ENCODE measurements around the gene CFAP57. TPM values are rescaled to one million over a fixed set of nuclear protein-coding genes. Genes with fewer than 3 reads are reported as not detected.
"Not testable (repeated sequence)": the region's sequence is repeated elsewhere in the genome, so short reads cannot be mapped to it uniquely, and the experiment has no call there.

Gene CFAP57
- total RNA-seq = not detected
- 0.08 to 0.35 reads per million in 2 donors for total RNA-seq

DNA sequence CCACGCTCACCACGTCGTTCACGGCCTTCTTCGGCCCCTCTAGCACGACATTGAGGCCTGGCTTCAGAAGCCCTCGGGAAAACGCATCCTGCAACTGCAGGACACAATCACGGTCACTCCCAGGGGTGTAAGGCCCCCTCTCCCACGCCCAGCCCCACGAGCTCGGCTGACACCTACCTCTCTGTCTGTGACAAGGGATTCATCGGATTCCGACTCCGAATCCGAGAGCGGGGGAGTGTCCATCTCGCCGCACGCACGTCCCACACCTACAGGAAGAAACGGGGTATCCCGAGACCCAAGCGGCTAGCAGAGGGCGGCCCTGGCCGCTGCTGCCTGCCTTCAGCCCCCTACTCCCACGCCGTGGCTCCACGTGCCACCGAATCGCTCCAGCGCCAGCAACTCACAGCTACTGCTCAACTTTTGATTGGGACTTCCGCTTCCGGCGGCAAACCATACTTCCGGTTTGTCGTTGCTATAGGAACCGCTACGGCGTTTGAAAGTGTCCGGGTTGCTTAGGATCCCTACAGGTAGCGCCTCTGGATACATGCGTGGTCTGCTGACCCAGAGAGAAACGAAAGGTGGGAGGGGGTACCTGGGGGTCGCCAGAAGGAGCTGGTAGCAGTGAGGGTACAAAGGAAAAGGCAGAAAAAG is at the start of gene CFAP57, which contains the start of gene EBNA1BP2:
TSS of gene CFAP57 (plus strand) at position 455 of the 651 bp plus-strand sequence. CDS start 424 bp downstream, outside the sequence.
TSS of gene EBNA1BP2 (minus strand) at position 415 of the 651 bp plus-strand sequence. CDS start at position 243, 172 bp downstream.
- H3K36me3 Mint-ChIP-seq (ENCODE audit: low read depth) = peaks cover 10% of the 10 kb centered on the region
- peak within 1 kb of the TSS; percentile 96 for H3K27ac Mint-ChIP-seq
- ATAC-seq = peak; percentile 83
- peaks cover 16% of the 10 kb centered on the region for H3K27me3 Mint-ChIP-seq
- H3K4me3 Mint-ChIP-seq = peak within 1 kb of the TSS; percentile 99
- no peaks in the 10 kb centered on the region for H3K9me3 ChIP-seq (ENCODE audit: control insufficient read depth, low read length, poor library complexity, severe bottlenecking)
- peak; percentile 72 to 83 (median 81) for DNase-seq
- peaks cover 20% of the 10 kb centered on the region for H3K4me1 Mint-ChIP-seq

DNA sequence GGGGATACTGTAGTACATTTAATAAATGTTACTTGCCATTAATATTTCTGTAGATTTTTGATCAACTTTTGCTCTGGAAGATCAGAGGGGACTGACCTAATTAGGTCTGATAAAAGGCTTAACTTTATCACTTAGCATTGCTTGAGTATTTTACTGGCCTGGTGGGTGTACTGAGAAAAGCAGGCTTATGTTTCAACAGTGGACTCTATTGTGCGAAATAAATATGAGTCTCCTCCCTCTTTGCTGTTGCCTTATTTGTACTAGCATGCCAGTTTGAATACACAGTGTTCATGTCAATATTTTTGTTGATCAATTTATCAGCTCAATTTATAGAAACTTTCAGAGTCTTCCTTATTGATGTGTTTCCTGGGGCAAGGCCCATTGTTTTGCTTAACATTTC is 49.1 kb upstream of the CFAP57 start:
- Mint-ChIP-seq H3K27ac (no peak overlapping the region), H3K36me3 (ENCODE audit: low read depth) (peaks cover 4% of the 10 kb centered on the region), H3K4me1 (no peaks in the 10 kb centered on the region), H3K4me3 (no peak overlapping the region), H3K27me3 (peaks cover 19% of the 10 kb centered on the region)
- no peak for DNase-seq
- no peak for ATAC-seq
- H3K9me3 ChIP-seq (ENCODE audit: control insufficient read depth, low read length, poor library complexity, severe bottlenecking) = no peaks in the 10 kb centered on the region

DNA sequence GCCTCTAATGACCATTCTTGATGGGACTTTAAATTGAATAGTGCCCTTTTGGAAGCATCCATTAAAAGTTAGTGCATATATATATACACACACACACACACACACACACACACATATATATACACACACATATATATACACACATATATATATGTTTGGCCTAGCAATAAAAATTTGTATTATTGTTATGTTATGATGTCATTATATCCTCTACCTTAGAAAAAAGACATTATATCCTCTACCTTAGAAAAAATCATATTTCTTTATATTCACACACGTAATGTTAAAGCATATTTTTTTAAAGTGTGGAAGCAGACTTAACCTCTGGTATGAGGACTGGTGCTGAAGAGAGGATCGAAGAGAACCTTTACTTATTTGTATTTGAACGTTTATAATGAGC is 43.3 kb upstream of the CFAP57 start:
- ATAC-seq = no peak
- no peaks in the 10 kb centered on the region for H3K9me3 ChIP-seq (ENCODE audit: control insufficient read depth, low read length, poor library complexity, severe bottlenecking)
- no peak overlapping the region for H3K4me3 Mint-ChIP-seq
- H3K27me3 Mint-ChIP-seq = peaks cover 51% of the 10 kb centered on the region
- H3K36me3 Mint-ChIP-seq (ENCODE audit: low read depth) = peaks cover 10% of the 10 kb centered on the region
- H3K27ac Mint-ChIP-seq = no peak overlapping the region
- no peak for DNase-seq
- no peaks in the 10 kb centered on the region for H3K4me1 Mint-ChIP-seq

DNA sequence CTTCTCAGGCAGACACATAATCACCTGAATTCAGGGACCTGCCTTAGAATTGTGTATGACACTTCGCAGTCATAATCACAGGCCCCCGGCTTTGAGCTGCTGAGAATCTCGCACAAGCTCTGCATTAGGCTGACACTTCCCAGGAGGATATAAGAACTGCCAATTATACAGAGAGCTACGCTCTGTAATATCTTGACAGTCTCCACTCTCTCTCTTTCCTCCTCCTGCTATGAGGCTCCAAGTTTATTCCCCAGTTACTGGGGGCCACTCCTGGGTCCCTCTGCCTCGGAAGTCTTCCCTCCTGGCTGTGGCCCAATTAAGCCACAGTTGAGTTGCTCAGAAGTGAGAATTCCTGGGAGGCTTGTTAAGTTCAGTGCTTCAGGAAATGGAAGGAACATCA is 42.7 kb upstream of the CFAP57 start:
- Mint-ChIP-seq H3K4me3 (no peak overlapping the region), H3K36me3 (ENCODE audit: low read depth) (peaks cover 10% of the 10 kb centered on the region), H3K27me3 (peaks cover 56% of the 10 kb centered on the region), H3K4me1 (no peaks in the 10 kb centered on the region), H3K27ac (no peak overlapping the region)
- H3K9me3 ChIP-seq (ENCODE audit: control insufficient read depth, low read length, poor library complexity, severe bottlenecking) = no peaks in the 10 kb centered on the region
- no peak for DNase-seq
- no peak for ATAC-seq

DNA sequence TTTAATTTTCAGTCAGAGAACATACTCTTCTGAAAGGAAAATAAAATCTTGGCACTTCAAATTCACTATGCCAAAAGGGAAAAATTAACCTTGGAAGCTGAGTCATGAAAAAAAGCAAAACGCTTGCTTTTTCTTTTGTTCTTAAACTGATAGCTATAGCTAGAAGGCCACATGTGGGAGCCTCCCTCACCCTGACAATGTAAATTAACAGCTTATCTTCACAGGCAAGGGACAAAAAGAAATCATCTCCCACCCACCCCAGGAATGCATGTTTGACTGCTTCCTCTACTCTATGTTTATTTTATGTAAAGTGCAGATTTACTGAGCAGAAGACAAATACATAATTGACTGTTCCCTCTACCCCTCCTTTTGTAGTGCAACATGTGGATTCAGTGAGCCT is 38.1 kb upstream of the CFAP57 start:
- ATAC-seq (no peak), DNase-seq (no peak)
- peaks cover 68% of the 10 kb centered on the region for H3K27me3 Mint-ChIP-seq
- no peaks in the 10 kb centered on the region for H3K9me3 ChIP-seq (ENCODE audit: control insufficient read depth, low read length, poor library complexity, severe bottlenecking)
- peaks cover 6% of the 10 kb centered on the region for H3K36me3 Mint-ChIP-seq (ENCODE audit: low read depth)
- H3K27ac Mint-ChIP-seq = no peak overlapping the region
- no peaks in the 10 kb centered on the region for H3K4me1 Mint-ChIP-seq
- no peak overlapping the region for H3K4me3 Mint-ChIP-seq

DNA sequence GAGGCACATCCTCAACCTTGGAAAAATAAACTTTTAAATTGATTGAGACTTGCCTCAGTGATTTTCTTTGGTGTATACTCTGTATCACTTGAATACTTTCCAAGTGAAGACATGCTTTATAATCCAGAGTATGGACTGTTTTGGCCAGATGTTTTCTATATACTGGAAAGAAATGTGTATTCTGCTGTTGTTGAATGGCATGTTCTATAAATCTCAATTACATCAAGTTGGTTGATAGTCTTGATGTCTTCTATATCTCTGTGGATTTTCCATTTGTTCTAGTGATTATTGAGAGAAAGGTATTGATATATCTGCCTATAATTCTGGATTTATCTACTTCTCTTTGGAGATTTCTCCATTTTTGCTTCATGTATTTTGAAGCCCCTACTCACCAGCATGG is 37.5 kb upstream of the CFAP57 start:
- DNase-seq (no peak), ATAC-seq (no peak)
- no peaks in the 10 kb centered on the region for H3K9me3 ChIP-seq (ENCODE audit: control insufficient read depth, low read length, poor library complexity, severe bottlenecking)
- Mint-ChIP-seq H3K36me3 (ENCODE audit: low read depth) (peaks cover 6% of the 10 kb centered on the region), H3K4me1 (no peaks in the 10 kb centered on the region), H3K27ac (no peak overlapping the region), H3K27me3 (peaks cover 65% of the 10 kb centered on the region), H3K4me3 (no peak overlapping the region)

DNA sequence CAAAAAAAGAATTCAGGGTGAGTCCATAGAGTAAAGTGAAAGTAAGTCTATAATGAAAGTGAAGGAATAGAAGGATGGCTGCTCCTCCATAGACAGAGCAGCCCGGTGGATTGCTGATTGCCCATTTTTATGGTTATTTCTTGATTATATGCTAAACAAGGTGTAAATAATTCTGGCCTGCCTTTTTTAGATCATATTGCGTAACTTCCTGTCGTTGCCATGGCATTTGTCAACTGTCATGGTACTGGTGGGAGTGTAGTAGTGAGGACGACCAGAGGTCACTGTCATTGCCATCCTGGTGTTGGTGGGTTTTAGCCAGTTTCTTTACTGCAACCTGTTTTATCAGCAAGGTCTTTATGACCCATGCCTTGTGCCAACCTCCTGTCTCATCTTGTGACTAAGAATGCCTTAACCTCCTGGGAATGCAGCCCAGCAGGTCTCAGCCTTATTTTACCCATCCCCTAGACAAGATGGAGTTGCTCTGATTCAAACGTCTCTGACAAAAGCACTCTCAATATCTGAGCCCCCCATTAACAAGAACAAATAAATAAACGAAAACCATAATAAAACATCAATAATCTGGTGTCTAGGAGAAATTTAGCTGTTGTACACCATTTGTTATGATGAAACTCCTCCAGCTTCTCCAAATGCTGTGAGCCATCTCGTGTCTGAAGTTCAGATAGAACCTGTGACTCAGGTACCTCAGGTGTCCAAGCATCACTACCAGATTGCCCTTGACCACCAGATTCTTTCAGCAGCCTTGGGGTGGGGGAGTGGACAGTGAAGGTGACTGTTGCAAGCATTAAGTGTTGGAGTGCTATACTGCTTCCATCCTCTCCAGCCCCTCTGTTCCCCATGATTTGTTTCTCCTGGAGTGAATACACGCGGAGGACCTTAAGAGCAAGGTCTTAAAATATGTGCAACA is 36.0 kb upstream of the CFAP57 start:
- Mint-ChIP-seq H3K4me3 (no peak overlapping the region), H3K36me3 (ENCODE audit: low read depth) (no peaks in the 10 kb centered on the region), H3K27me3 (peaks cover 50% of the 10 kb centered on the region), H3K27ac (no peak overlapping the region), H3K4me1 (no peaks in the 10 kb centered on the region)
- no peaks in the 10 kb centered on the region for H3K9me3 ChIP-seq (ENCODE audit: control insufficient read depth, low read length, poor library complexity, severe bottlenecking)
- DNase-seq (no peak), ATAC-seq (no peak)

DNA sequence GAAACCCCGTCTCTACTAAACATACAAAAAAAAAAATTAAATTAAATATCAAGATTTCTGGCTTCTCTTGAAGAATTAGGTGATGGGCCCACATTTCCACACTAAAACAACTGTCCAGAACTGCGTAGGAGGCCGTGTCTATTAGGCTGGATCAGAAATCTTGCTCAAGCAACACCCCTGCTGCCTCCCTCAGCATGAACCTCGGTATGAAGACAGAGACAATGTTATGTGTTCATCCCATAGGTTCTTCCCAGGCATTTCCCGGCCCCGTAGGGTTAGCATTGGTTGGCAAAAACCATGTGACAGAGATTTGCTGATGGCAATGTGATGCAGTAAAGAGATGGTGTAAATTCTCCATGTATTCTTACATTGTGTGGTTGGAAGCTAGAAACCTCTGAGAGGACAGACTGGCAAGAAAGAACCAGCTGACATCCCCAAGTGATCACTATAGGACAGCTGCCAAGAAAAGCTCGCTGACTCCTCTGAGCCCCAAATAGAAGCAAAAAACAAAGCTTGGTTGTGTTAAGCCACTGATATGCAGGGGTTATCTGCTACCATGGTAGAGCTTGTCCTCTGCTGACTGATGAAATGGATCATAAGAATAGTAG is 34.6 kb upstream of the CFAP57 start:
- DNase-seq = no peak
- Mint-ChIP-seq H3K27me3 (peaks cover 47% of the 10 kb centered on the region), H3K4me3 (no peak overlapping the region)

DNA sequence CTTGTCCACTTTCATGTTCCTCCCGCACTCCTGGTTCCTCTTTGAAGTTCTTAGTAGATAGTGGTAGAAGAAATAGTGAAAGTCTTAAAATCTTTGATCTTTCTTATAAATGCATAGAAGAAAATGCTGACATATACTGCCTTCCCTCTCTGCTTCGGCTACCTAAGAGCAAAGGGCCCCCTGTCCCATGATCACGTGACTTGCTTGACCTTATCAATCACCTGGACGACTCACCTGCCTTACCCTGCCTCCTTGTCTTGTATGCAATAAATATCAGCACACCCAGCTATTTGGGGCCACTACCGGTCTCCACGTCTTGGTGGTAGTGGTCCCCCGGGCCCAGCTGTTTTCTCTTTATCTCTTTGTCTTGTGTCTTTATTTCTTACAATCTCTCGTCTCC is 32.8 kb upstream of the CFAP57 start:
- H3K36me3 Mint-ChIP-seq (ENCODE audit: low read depth); ATAC-seq; H3K27ac Mint-ChIP-seq; H3K4me1 Mint-ChIP-seq; DNase-seq; H3K9me3 ChIP-seq (ENCODE audit: control insufficient read depth, low read length, poor library complexity, severe bottlenecking); H3K4me3 Mint-ChIP-seq: not testable (repeated sequence)
- H3K27me3 Mint-ChIP-seq = peaks cover 48% of the 10 kb centered on the region

More for the DNA sequence above, 34.6 kb upstream of the CFAP57 start:
- no peak for ATAC-seq
- H3K27ac Mint-ChIP-seq = no peak overlapping the region
- no peaks in the 10 kb centered on the region for H3K4me1 Mint-ChIP-seq
- no peaks in the 10 kb centered on the region for H3K9me3 ChIP-seq (ENCODE audit: control insufficient read depth, low read length, poor library complexity, severe bottlenecking)
- peaks cover 2% of the 10 kb centered on the region for H3K36me3 Mint-ChIP-seq (ENCODE audit: low read depth)

DNA sequence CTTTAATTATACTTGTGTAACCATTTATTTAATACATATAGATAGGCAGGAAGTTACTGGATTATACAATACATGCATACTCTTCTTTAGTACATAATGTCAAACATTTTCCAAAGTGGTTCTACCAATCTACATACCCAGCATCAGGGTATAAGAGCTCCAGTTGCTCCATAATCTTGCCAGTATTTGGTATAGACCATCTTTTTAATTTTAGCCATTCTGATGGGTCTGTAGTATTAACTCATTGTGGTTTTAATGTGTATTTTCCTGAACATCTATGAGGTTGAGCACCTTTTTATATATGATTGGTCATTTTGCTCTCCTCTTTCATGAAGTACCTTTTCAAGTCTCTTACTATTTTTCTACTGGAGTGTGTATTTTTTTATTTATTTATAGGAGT is 32.1 kb upstream of the CFAP57 start:
- peaks cover 48% of the 10 kb centered on the region for H3K27me3 Mint-ChIP-seq
- no peak for DNase-seq

DNA sequence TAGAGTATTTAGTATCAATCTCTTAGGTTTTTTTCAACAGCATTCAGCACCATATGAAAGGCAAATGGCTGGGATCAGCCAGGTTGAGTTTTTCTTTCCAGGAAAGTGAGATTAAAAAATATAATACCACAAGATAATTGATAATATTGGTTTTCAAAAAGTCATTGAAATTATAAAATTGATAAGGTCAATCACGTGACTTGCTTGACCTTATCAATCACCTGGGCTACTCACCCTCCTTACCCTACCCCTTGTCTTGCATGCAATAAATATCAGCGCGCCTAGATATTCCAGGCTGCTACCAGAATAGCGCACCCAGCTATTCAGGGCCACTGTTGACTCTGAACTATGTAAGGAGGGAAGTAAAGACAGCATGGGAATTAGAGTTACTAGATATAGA is 31.5 kb upstream of the CFAP57 start:
- Mint-ChIP-seq H3K4me1 (no peaks in the 10 kb centered on the region), H3K27ac (no peak overlapping the region), H3K27me3 (peaks cover 49% of the 10 kb centered on the region), H3K36me3 (ENCODE audit: low read depth) (peaks cover 11% of the 10 kb centered on the region), H3K4me3 (no peak overlapping the region)
- ATAC-seq (no peak), DNase-seq (no peak)
- no peaks in the 10 kb centered on the region for H3K9me3 ChIP-seq (ENCODE audit: control insufficient read depth, low read length, poor library complexity, severe bottlenecking)

More for the DNA sequence above, 32.1 kb upstream of the CFAP57 start:
- H3K27ac Mint-ChIP-seq = no peak overlapping the region
- no peaks in the 10 kb centered on the region for H3K4me1 Mint-ChIP-seq
- H3K9me3 ChIP-seq (ENCODE audit: control insufficient read depth, low read length, poor library complexity, severe bottlenecking) = no peaks in the 10 kb centered on the region
- H3K36me3 Mint-ChIP-seq (ENCODE audit: low read depth) = peaks cover 11% of the 10 kb centered on the region
- H3K4me3 Mint-ChIP-seq = no peak overlapping the region
- ATAC-seq = no peak

DNA sequence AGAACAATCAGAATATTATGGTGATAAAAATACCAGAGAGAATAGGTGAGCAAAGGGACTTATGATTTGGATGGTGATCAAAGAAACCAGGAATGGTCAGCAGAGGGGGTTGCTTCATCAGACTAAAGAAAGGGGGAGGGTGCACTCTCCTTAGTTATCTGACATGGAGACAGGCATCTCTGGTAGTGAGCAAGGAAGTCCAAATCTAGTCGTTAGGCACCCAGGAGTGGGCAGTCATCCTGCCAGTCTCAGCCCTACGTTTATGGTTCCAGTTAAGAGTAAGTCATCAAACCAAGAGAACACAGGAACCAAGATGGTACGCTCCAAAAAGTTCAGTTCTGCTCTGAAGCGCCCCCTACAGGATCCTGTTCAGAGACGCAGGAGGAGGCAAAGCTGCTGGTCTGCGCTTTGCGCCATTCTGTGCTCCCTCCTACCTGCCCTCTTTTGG is 28.7 kb upstream of the CFAP57 start:
- H3K4me3 Mint-ChIP-seq = no peak overlapping the region
- H3K4me1 Mint-ChIP-seq = peaks cover under 1% of the 10 kb centered on the region
- no peaks in the 10 kb centered on the region for H3K9me3 ChIP-seq (ENCODE audit: control insufficient read depth, low read length, poor library complexity, severe bottlenecking)
- H3K27me3 Mint-ChIP-seq = peaks cover 54% of the 10 kb centered on the region
- H3K36me3 Mint-ChIP-seq (ENCODE audit: low read depth) = peaks cover 13% of the 10 kb centered on the region
- no peak overlapping the region for H3K27ac Mint-ChIP-seq
- ATAC-seq (no peak), DNase-seq (no peak)

DNA sequence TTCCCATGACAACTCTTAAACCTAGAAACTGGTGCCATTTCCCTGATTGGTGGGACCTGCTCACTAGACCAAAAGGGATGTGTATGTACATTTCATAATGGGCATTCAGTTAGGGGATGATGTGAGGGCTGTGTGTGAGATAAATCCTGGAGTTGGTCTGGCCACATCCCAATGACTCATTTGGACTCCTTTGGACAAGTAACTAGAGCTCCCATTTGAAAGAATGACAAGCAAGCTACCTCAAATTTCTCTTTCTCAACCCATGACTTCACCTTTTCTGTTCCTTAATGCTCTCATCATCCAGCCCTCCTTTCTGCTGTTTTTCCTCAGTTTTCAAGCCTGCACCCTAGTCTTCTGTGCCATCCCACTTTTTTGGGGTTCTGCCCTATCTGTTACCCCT is 27.9 kb upstream of the CFAP57 start:
- ATAC-seq = no peak
- Mint-ChIP-seq H3K4me1 (peaks cover 3% of the 10 kb centered on the region), H3K4me3 (no peak overlapping the region), H3K27ac (no peak overlapping the region), H3K27me3 (peaks cover 61% of the 10 kb centered on the region), H3K36me3 (ENCODE audit: low read depth) (peaks cover 21% of the 10 kb centered on the region)
- H3K9me3 ChIP-seq (ENCODE audit: control insufficient read depth, low read length, poor library complexity, severe bottlenecking) = no peaks in the 10 kb centered on the region
- no peak for DNase-seq

Measured in T-helper 17 cell (primary cell).